SIG-M5 (cell line): ENCODE results near the gene TMEM203.
A peak's percentile ranks its signal among the peaks of the same experiment; 100 is the strongest.

Source experiments
- DNase-seq: peaks from one replicate; lab custom pipeline; 2025; lab: John Stamatoyannopoulos, UW

Gene TMEM203

GRCh38 chr9:137230705-137231371 is 25.4 kb upstream of the TMEM203 start, which contains the start of gene SLC34A3:
Gene SLC34A3, plus strand, starts transcription at chr9:137230901. Its CDS starts 802 bp downstream, at chr9:137231703.
- DNase-seq = no peak

DNA sequence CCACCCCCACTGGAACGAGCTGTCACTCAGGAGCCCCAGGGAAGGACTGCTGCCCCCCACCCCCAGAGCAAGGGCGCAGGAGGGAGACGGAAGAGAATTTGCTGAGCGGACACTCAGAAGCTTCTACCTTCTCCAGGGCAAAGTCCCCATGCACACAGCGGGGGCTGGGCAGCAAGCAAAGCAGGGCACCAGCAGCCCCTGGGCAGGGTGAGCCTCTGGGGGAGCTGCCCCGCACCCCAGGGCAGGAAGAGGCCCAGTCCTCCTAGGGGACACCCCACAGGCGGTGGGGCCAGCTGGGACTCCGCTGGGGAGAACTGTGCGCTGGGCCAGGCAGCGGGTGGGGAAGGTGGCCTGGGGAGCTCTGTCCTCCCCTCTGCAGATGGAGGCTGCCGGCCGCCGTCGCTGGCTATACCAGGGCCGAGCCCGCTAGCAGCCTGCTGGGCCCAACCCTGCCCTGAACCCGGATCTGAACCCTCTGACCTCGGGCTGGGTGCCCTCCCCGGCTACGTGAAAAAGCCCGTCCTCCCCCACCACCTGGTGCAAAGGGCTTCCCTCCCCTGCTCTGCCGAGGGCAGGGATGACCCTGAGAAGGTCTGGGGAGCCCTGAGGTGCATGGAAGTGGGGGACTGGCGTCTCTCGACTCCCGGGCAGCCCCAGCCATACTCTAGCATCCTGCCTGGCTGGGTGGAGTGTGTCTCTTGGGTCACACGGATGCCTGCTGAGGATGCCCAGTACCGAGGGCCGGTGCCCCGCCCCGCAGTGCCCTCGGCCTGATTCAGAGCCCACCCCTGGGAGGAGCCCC is 24.7 kb upstream of the TMEM203 start:
- DNase-seq = no peak

GRCh38 chr9:137228968-137229896 is 23.8 kb upstream of the TMEM203 start:
- DNase-seq = no peak

- no peak for DNase-seq
Observed at GRCh38 chr9:137228506-137228967, 23.1 kb upstream of the TMEM203 start.

DNA sequence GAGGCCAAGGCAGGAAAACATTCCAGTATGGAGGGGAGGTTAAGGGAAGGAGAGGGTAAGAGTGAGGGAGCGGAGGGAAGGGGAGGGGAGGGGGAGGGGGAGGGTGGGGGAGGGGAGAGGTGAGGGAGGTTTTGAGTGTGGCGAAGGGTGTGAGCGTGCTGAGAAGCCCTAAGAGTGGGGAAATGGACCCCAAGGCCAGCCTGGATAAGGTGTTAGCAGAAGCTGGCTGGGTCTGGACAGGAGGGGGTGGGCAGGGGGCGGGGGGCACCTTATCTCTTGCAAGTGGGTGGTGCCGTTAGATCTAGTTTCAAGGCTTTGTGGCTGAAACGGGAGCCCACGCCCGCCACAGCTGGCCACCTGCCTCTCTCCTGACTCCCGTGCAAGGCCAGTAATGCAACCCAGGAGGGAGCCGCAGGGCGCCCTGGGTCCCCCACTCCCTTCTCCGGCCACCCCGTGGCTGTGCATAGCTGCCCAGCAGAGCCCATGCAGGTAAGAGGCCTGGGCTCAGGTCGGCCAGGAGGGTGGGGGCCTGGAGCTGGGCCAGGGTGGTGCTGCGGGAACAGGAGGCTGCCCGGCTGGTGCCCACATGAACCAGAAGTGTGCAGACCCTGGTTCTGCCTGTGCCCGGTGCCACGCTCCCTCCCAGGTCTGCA is 22.5 kb upstream of the TMEM203 start:
- DNase-seq = no peak

- DNase-seq = no peak
Observed at GRCh38 chr9:137227054-137227852, 21.8 kb upstream of the TMEM203 start, which contains the start of gene RNF224. Gene RNF224, plus strand, starts transcription at chr9:137227502. Its CDS starts 834 bp downstream, at chr9:137228336.

DNA sequence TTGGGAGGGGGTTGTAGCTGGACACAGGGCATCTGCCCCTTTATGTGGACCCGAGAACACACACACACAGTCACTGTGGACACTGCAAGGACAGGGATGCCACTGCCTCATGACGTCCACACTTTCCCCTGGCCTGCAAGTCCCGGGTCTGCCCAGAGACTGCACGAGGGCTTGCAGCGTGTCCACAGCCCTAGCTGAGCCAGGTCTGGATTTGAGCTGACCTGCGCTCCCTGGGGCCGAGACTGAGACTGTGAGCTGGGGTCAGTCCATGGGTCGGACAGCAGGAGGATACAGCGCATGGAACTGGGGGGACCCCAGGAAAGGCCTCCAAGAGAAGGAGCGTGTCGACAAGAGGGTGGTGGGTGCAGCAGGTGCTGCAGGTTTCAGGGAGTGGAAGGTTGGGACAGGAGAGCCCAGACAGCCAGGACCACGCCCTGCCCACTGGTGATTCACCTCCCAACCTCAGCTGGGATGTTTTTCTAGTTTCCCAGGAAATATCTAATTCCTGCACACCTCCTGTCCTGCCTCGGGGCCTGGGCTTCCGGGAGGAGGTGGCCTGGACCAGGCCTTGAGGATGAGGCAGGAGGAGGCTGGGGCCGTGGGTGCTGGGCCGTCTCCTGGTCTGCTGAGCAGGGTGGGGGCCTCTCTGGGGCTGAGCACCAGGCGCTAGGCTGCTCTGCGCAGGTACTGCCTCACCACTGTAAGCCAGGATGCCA is 21.0 kb upstream of the TMEM203 start:
- DNase-seq = no peak

- no peak for DNase-seq
Observed at GRCh38 chr9:137225699-137226331, 20.4 kb upstream of the TMEM203 start.

DNA sequence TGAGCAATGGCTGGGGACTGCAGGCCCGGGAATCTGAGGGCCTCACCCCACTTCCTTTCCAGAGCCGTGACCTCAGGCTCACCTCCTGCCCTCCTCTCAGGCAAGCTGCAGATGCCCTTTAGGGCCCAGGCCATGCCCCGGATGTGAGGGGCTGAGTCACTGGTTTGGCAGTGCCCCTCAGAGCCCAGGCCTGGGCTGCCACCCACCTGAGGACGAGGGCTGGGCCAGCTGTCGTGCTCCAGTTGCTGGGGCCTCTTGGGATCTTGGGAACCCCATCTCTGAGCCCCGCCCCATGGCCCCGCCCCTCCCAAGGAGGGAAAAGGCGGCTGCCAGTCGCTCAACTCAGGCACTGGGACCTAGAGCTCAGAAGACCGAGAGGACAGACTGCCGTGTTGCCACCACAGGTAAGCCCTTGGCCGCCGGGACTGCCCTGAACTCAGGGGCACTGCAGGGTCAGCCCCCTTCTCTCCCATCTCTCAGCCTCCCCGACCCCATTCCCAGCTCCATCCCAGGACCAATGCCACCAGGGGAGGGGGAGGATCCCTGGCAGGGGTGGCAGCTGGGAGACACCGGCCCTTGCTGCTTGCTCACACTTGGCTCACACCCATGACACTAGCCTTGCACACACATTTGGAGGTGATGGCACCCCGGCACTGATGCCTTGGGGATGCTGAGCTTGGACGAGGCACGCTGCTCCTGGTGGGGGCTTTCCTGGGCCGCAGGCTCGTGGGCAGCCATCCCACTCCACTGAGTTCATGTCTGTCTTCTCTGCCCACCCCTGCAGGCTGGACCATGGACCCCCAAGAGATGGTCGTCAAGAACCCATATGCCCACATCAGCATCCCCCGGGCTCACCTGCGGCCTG is 19.6 kb upstream of the TMEM203 start, which contains the start of gene CYSRT1:
TSS of gene CYSRT1 (plus strand) at position 345 of the 865 bp plus-strand sequence. CDS start at position 793, 448 bp downstream.
- DNase-seq = no peak

DNA sequence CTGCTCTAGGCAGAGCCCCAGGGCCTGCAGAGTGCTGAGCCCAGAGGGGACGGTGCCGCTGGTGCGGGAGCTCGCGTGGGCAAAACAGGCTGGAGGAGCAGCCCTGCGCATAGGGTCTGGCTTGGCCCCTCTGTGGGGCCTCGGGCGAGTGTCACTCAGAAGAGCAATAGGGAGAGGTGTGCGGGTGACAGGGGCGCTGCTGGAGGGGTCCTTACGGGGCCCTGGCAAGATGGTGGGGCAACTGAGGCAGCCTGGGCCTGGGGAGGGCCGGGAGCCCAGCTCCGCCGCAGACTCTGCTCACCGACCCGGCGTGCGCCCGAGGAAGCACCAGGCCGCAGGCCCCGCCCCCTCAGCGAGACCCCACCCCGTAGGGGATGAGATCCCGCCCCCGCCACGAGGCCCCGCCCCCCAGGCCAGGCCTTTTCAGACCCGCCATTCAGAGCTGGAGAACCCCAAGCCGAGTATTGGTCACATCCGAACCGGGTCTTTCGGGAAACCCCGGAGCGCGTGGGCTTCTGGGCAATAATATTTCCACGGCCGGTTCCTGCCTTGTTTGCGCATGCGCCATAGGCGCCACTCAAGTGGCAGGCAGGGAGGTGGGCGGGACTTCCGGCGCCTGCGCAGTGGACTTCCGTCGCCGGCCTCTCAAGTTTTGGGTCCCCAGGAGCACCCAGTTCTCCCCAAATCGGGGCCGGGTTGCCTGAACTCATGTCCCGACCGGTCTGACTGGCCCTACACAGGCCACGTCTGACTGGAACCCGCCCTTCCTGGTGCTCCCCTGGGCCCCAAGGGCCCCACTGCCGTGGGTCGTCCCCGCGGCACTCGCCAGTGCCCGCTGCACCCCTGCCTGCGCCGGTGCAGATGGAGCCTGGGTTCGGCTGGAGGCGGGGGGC is 17.9 kb upstream of the TMEM203 start:
- peak; percentile 92 for DNase-seq

GRCh38 chr9:137222190-137223077 is 17.0 kb upstream of the TMEM203 start, which contains the start of gene RNF208:
Gene RNF208, minus strand, starts transcription at chr9:137222240. Its CDS starts 1,028 bp downstream, at chr9:137221212.
- DNase-seq = no peak

GRCh38 chr9:137221506-137222111 is 16.2 kb upstream of the TMEM203 start:
- no peak for DNase-seq

GRCh38 chr9:137221095-137221505 is 15.7 kb upstream of the TMEM203 start:
- DNase-seq = no peak

DNA sequence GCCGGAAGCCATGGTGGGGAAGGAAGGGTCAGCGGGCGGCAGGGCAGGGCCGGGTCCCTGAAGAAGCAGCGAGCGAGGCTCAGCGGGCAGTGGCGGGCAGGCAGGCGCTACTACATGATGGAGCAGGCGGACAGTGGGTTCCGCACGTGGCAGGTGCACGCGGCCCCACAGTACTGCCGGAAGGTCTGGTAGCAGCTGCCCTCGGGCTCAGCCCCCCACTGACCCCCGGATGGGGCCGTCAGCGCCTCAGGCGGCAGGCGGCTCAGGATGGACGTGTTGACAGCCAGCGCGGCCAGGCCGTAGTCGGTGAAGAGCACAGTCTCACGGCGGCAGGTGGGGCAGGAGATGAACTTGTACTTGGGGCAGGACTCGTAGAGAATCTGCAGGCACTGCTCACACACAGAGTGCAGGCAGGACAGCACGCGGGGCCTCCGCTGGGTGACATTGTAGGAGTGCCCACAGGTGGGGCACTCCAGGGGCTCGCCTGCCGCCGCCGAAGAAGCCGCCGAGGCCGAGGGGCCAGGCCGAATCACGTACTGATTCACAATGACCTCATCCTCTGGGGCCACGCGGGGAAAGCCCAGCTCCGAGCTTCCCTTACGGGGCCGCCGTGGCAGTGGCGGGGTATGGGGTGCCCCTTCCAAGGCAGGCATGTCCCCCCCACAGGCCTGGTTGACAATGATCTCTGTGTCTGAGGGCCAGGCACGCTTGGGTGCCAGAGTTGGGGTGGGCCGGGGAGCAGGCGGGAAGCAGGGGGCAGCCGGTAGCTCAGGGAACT is 15.1 kb upstream of the TMEM203 start:
- DNase-seq = no peak

DNA sequence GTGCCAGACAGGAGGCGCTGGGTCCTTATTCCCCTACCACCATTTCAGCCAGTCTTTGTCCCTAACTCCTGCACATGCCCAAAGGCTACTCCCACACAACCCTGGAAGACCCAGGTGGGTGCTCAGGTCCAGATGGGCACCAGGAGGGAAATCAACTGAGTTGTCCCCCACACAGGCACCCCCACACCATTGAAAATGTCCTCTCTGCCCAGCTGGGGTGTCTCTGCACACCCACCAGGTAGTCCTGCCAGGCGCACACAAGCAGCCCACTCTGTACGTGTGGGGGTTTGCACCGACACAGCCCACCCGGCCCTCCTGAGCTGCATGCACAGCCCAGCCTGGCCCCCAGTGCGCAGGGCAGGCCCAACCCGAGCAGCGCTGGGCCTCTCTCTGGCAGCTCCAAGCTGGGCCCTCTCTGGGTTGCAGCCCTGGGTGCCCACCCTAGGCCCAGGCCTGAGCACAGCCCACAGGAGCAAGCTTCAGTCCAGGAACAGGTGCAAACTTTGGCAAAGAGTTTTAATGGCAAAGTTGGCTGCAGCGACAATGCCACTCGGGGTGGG is 14.4 kb upstream of the TMEM203 start:
- DNase-seq = no peak
